LNCaP clone FGC (cell line): ENCODE measurements around the gene ST3GAL2.
A peak's percentile ranks its signal among the peaks of the same experiment; 100 is the strongest.
"Not testable (repeated sequence)": the region's sequence is repeated elsewhere in the genome, so short reads cannot be mapped to it uniquely, and the experiment has no call there.

Source experiments
- DNase-seq: peaks from one replicate; pipeline ENCODE4 v3.0.0-alpha.2; 2011; ENCODE audit warnings: low read depth
- H3K4me3 ChIP-seq: 2 replicates; pipeline ENCODE4 v1.5.1; 2011; ENCODE audit warnings: mild to moderate bottlenecking, low read depth, low read length, control low read depth
- CTCF ChIP-seq: IDR thresholded peaks from 2 replicates; pipeline ENCODE4 v1.5.1; 2012; ENCODE audit warnings: mild to moderate bottlenecking; ENCODE audit not compliant: control insufficient read depth, insufficient read depth; ENCODE audit errors: extremely low read depth

ST3GAL2 gene

GRCh38 chr16:70391446-70391845, 47.5 kb downstream of the ST3GAL2 start:
- DNase-seq = no peak
- TF ChIP-seq CTCF = no peak
- no peak overlapping the region for H3K4me3 ChIP-seq

GRCh38 chr16:70390774-70391173, 48.1 kb downstream of the ST3GAL2 start:
- no peak for DNase-seq
- no peak for TF ChIP-seq CTCF
- no peak overlapping the region for H3K4me3 ChIP-seq

GRCh38 chr16:70388006-70388680, 50.8 kb downstream of the ST3GAL2 start:
- DNase-seq = no peak
- TF ChIP-seq CTCF = no peak

GRCh38 chr16:70386289-70386986, 52.5 kb downstream of the ST3GAL2 start:
- DNase-seq, H3K4me3 ChIP-seq: not testable (repeated sequence)

More at GRCh38 chr16:70388006-70388680, 50.8 kb downstream of the ST3GAL2 start:
- no peak overlapping the region for H3K4me3 ChIP-seq

GRCh38 chr16:70383421-70383960, 55.4 kb downstream of the ST3GAL2 start:
- no peak for DNase-seq
- no peak for TF ChIP-seq CTCF
- H3K4me3 ChIP-seq = no peak overlapping the region

GRCh38 chr16:70381604-70382342, 57.1 kb downstream of the ST3GAL2 start:
- no peak for TF ChIP-seq CTCF
- no peak for DNase-seq
- H3K4me3 ChIP-seq = peak overlapping the region; percentile 97
